IPS-18c (cell line): ENCODE data around the gene NCAN.
"Not testable (repeated sequence)": the region's sequence is repeated elsewhere in the genome, so short reads cannot be mapped to it uniquely, and the experiment has no call there.

Source experiments
- H3K4me3 ChIP-seq: 2 replicates; pipeline ENCODE4 v1.7.0; 2013; ENCODE audit warnings: low read depth, mild to moderate bottlenecking, low read length, moderate library complexity; ENCODE audit not compliant: insufficient read depth
- H3K9me3 ChIP-seq: one replicate; pipeline ENCODE4 v1.6.1; 2013; ENCODE audit warnings: mild to moderate bottlenecking, low read length, moderate library complexity; ENCODE audit not compliant: control insufficient read depth, insufficient read depth

Gene NCAN

DNA sequence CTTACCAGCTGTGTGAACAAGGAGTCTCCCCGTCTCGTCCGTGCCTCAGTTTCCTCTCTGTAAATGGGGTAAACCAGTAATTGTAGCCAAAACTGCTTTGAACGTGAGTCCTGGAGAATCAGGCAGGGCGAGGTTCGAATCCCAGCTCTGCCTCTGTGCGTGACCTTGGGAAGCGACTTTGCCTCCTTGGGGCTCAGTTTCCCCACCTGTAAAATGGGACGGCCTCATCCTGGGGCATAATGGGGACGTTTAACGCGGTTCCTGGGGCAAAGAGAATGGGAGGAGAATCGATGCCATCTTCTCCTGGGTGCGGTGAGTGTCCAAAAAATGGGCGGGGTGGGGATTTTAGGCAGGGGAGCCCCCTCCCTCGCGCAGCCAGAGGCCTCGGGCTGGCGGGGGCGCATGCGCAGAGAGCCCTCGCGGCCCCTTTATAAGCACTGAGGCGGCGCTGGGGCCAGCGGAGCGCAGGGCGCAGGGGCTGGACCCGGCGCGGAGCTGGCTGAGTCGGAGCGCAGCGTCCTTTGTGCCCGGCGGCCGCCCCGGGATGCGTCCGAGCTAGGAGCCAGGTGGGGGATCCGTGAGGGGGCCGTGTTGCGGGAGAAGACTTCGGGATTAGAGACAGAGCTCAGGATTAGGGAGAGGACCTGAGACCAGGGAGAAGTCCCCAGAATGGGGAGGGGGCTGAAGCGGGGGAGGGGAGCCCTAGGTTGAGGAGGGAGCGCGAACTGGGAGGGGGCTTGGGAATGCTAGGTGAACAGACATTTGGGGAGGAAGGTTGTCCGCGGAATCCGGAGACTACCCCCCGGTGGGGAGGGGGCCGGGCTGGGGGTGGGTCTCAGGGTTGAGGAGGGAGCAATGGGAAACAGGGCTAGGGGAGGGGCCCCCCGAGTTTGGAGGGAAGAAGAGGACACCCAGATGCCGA is at the start of gene NCAN:
TSS of gene NCAN (plus strand) at position 460 of the 922 bp plus-strand sequence. CDS start 4,996 bp downstream, outside the sequence.
- Histone ChIP-seq H3K4me3 (peak within 1 kb of the TSS; percentile 71), H3K9me3 (peaks cover 3% of the 10 kb centered on the region)

DNA sequence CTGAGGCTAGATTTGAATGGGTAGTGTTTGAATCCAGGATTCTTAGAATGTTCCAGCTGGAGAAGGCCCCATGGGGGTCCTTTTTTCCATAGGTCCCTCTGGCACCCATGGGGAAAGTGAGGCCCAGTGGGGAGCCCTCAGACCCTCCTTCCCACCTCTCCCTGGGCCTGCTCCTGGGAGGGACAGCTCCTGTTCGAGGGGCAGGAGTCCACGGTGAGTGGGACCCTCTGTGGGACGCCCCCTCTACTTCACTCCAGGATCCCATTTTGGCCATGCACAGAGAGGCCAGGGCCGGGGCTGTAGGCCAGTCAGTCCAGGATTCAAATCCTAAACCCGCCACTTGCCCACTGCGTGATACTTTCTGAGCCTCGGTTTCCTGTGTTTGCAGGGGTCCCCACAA is 49.3 kb upstream of the NCAN start:
- H3K4me3 ChIP-seq: no peak overlapping the region

DNA sequence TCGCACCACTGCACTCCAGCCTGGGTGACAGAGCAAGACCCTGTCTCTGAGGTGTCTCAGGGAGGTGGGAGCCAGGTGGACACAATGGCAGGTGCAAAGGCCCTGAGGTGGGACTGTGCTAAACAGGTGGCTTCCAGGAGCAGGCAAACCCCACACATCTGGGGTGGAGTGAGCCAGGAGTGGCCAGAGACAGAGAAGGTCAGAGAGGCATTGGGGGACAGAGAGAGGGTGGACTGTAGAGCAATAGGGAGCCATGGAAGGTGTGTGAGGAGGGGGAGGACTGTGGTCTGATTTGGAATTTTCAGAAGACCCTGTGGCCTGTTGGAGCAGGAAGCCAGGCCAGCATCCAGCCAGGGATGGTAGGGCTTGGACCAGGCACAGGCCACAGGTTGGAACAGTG is 46.4 kb upstream of the NCAN start:
- H3K4me3 ChIP-seq: no peak overlapping the region

More for the DNA sequence above, 49.3 kb upstream of the NCAN start:
- no peaks in the 10 kb centered on the region for H3K9me3 ChIP-seq

DNA sequence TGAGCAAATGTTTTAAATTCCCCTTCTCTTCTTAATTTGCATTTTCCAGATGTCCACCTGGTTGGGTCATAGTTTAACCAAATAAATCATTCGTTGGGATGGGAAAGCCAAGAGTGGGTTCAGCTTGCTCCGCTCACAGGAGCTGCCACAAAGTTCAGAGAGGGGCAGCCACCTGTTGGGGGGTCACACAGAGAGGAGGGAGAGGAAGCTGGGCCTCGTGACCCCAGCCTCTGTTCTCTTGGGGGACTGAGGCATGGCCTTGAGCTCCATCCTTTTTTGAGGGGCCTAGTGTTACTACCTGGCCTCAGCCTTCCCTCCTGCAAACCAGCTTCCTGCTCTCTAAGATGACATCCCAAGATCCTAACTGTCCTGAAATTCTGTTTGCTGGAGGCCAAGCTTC is 44.1 kb upstream of the NCAN start:
- Histone ChIP-seq H3K9me3 (no peaks in the 10 kb centered on the region), H3K4me3 (no peak overlapping the region)

More for the DNA sequence above, 46.4 kb upstream of the NCAN start:
- H3K9me3 ChIP-seq: no peaks in the 10 kb centered on the region

DNA sequence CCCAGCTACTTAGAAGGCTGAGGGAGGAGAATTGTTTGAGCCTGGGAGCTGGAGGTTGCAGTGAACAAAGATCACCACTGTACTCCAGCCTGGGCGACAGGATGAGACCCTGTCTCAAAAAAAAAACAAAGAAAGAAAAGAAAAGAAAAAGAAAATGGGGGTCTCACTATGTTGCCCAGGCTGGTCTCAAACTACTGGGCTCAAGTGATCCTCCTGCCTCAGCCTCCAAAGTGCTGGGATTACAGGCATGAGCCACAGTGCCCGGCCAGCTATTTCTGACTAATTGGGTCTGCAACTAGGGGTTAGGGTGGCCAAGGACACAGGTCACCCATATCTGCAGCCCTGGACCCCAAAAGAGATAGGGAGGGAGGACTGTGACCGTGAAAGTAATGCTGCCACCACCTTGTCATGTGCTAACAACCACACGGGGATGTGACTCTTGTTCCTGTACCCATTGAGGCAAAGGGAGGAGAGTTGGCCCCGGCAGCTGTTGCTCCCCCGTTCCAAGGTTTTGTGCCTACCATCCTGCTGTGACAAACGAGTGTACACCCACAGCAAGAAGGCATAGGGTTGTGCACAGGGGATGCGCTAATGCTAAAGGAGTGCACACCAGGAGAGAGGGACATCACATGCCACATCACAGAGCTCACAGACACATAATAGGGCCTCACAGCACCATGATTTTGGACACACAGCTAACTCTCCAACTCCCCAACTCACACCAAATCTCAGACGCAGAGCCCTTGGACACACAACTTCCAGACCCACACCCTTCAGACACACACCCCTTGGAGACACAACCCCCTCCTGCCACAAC is 42.3 kb upstream of the NCAN start:
- Histone ChIP-seq H3K4me3 (peak overlapping the region; percentile 38), H3K9me3 (no peaks in the 10 kb centered on the region)

DNA sequence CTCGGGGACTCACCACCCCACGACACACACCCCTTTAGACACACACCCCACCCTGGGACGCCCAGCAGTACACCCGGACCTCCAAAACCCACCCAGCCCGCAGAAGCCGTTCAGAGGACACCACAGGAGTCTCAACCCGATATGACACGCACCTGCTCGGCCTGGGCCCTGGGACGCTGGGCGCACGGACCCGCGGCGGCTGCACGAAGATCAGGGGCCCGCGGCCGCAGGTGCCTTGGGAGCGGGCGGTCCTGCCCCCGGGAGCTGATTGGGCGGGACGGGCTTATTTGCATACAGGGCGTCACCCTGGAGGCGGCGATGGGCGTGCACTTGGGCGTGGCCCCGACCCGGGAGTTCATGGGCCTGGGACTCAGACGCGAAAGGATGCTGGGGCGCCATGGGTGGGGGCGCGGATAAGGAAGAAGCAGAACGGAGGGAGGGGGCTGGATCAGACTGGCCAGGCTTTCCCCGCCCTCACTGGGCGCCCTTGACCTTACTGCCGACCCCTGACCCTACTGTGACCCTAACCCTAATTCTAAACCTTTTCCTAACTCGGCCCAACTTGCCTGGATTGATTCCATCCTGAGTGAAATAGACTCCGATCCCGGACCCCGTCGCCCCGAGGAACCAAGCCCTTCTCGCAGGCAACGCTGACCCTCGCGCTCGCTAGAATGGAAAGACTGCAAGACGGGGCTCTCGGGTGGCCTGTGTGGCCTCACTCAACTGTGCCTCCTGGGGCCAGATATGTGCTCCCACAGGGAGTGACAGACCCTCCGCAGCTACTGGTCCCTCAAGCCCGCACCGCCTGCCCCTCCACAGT is 41.5 kb upstream of the NCAN start, which contains the start of gene MEF2B:
TSS of gene MEF2B (minus strand) at position 211 of the 820 bp plus-strand sequence. CDS start 19,528 bp downstream, outside the sequence.
- peak within 1 kb of the TSS; percentile 40 for H3K4me3 ChIP-seq
- H3K9me3 ChIP-seq: no peaks in the 10 kb centered on the region

DNA sequence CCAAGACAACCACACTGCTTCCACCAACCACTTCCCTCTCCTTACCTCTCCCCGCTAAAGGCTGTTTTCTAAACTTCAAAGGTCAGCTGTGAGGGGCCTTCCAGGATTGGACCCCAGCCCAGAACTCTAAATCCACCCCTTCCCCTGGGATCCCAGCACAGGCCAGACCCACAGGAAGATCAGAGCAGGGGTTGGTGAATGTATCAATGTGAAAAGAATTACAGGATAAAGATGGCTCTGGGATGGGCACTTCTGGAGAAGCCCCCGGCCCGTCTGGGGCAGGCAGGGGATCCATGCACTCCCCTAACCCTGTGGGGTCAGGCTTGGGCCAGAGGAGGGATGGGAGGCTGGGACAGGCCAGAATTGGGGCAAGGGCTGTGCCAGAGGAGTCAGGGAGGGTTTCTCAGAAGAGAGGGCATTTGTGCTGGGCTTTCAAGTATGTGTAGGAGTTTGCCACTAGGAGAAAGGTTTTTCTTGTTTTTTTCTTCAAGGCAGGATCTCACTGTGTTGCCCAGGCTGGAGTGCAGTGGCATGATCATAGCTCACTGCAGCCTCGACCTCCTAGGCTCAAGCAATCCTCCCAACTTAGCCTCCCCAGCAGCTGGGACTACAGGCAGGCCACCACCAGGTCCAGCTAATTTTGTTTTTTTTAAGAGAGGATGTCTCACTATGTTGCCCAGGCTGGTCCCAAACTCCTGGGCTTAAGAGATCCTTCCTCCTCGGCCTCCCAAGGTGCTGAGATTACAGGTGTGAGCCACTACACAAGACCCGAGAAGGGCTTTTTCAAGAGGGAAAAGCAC is 40.7 kb upstream of the NCAN start:
- H3K9me3 ChIP-seq: no peaks in the 10 kb centered on the region
- 0 out of 2 replicates have a peak overlapping the region, but pooled peaks have one; percentile 40 for H3K4me3 ChIP-seq

DNA sequence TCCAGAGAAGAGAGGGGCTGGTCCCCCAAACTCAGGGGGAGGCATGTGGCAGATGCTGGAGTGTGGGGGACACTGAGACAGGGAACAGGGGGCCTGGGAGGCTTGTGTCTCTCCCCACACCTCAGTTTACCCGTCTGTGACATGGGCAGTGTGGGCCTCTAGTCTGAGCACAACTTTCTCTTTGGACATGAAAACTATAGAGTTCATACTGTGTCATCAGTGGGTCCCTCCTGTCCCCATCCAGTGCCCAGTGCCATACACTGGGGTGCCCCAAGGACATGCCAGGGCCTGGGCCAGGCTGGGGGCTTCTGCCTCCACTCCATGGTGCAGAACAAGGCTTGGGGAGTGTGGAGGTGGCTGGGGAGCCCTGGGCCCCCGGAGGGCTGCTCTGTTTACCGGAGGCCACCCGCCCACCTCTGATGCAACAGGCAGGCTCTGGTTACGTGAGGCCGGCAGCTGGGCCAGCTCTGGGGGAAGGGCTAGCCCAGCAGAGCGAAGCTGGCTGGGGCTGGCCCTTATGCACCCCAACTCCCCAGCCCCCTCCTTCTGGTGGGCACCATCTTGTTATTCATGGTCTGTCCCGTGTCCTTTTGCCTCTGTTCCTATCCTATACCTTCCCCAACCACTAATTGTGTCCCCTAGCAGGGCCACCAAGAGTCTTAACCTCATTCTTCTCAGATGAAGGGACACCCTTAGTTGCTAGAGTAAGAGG is 39.8 kb upstream of the NCAN start:
- no peak overlapping the region for H3K4me3 ChIP-seq
- H3K9me3 ChIP-seq: no peaks in the 10 kb centered on the region

DNA sequence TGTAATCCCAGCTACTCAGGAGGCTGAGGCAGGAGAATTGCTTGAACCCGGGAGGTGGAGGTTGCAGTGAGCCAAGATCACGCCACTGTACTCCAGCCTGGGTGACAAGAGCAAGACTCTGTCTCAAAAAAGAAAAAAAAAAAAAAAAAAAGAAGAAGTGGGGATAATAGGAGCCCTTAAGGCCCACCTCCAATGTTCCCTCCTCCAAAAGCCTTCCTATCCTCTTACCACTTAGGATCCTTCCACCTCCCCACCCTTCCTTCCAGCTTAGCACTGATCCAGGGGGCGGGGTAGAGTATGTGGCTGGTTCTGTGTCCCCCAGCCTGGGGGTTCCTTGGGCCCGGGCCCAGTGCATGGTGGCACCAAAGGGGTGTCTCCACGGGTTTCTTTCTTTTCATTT is 38.5 kb upstream of the NCAN start:
- H3K4me3 ChIP-seq, H3K9me3 ChIP-seq: not testable (repeated sequence)

DNA sequence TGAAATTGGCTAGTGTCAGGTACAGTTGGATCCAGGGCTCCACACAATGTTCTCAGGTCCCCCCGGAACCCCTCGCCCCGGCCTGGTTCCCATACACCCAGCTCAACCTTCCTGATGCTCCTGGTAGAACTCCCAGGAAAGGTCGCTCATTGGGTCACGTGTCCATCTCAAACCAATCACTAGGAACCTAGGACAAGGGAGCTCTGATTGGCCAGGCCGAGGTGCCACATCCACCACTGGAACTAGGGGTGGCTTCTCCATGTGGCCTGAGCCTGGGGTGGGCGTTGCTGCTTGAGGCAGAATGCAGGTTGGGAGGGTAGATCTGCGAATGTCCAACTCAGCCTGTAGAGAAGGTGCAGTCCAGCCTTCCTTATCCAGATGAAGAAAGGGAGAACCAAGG is 34.8 kb upstream of the NCAN start:
- Histone ChIP-seq H3K4me3 (no peak overlapping the region), H3K9me3 (no peaks in the 10 kb centered on the region)

DNA sequence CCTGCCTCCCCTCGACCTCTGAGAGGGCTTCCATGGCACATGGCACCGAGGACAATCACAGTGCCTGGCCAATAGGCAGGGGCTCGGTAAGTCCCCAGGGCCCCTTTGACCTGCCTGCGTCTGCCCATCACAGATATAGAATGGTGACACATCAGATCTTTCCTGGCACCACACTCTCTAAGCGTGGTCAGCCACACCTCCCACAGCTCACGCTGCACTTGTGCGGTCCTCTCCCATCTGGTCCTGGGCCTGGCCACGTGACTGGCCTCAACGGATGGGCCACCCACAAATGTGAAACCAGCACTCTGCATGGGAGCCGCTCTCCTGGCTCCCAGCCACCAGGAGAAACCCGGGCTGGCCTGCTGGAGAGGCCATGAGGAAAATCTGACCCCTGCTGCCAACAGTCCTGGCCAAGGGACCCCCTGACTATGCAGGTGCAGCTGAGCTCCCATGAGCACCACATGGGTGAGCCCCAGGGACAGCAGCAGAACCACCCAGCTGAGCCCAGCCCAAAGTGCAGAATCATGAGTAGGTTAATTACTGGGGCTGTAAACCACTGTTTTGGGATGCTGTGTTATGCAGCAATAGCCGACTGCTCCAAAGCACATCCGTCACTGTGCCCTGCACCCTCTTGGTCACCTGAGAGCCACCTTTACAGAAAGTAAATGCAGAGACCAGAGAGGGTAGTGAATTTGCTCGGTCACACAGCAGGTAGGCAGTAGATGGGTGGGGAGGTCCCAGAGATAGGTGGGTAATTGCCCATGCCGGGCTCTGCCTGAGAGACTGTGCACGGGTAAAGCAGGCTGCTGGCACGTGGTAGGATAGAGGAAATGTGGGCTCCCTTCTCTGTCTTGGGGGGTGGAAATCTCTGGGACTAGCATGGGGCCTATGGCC is 32.0 kb upstream of the NCAN start:
- Histone ChIP-seq H3K9me3 (no peaks in the 10 kb centered on the region), H3K4me3 (no peak overlapping the region)

DNA sequence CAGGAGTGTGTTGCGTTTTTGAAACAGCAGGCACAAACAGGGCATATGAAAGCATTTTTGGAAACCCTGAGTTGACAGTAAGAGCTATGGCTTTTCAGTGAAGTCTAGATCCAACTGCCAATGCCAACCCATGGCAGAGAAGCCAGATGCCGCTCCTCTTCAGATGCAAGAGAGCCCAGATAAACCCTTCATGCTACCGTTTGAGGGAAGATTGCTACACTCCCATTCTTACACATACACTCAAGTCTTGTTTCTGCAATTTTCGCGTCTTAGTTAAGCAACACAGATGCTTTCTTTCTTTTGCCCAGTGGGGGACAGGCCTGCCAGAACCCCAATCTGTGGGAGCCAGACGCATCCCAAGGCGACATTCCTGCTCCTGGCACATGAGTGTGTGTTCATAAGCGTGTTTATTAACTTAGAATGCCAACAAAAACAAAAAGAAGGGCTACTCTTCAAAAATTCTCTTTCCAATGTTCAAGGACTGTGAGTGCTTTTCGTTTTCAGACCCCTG is 30.2 kb upstream of the NCAN start:
- H3K4me3 ChIP-seq: no peak overlapping the region
- no peaks in the 10 kb centered on the region for H3K9me3 ChIP-seq

DNA sequence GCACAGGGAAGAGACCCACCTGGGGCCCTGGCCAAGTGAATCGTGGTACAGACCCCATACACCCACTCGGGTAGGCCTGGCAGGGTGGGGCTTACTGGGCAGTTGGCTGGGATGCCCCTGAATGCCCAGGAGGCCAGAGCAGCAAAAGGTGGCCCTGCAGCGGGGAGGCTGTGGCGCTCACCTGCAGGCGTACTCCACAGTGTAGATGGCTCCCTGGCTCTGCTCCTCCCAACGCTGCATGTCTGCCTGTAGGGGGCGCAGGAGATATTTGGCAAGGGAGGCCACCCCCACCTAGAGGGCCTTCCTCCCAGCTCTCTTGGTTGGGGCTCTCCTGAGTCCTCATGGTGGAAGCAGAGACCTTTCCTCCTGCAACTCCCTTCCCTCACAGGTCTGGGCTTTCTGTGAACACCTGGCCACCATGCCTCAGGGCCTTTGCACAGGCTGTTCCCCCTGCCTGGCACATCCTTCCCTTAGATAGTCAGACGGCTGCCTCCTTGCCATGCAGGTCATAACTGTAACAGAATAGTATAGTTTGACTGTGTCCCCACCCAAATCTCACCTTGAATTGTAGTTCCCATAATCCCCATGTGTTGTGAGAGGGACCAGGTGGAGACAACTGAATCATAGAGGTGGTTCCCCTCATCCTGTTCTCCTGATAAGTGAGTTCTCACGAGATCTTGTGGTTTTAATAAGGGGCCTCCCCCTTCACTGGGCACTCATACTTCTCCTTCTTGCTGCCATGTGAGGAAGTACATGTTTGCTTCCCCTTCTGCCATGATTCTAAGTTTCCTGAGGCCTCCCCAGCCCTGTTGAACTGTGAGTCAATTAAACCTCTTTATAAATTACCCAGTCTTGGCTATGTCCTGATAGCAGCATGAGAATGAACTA is 25.7 kb upstream of the NCAN start:
- Histone ChIP-seq H3K4me3 (no peak overlapping the region), H3K9me3 (no peaks in the 10 kb centered on the region)

DNA sequence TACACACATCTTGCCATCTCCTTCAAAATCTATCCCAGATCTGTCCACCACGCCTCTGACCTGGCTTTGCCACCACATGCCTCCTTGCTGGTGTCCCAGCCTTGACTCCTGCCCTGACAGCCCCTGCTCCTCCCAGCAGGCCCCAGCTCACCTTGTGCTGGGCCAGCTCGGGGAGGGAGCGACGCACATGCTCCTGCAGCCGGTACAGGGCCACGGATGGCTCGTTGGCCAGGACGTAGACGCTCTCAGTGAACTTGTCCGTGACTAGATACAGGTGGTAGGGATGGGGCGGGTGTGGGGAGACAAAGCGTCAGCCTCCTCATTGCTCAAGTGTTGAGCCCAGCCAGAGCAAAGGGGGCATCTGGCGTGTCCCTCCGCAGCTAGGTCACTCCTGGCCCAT is 25.0 kb upstream of the NCAN start:
- Histone ChIP-seq H3K9me3 (no peaks in the 10 kb centered on the region), H3K4me3 (no peak overlapping the region)
